Omental fat pad (tissue), 4 donors: ENCODE results near the gene FANCI. TPM values are rescaled to one million over a fixed set of nuclear protein-coding genes. Genes with fewer than 3 reads are reported as not detected.
"Not testable (repeated sequence)": the region's sequence is repeated elsewhere in the genome, so short reads cannot be mapped to it uniquely, and the experiment has no call there.

Source experiments
- ATAC-seq: fragments of 150-250 bp; one replicate; pipeline ENCODE4 v1.9.1; 2016; ENCODE audit warnings: mild to moderate bottlenecking, moderate library complexity; ENCODE audit not compliant: low FRiP score
- DNase-seq: peaks from one replicate; pipeline ENCODE4 v3.0.0-alpha.2; 2019; ENCODE audit warnings: low spot score
- CTCF ChIP-seq, 3 donors: fragments of 450-650 bp; IDR thresholded peaks; one replicate each; pipeline ENCODE4 v1.5.1; 2016 to 2017; ENCODE audit warnings: antibody characterized with exemption in 3 of 3, mild to moderate bottlenecking in 3 of 3, moderate library complexity in 2 of 3
- total RNA-seq, 4 donors: library from RNA; depleted of rRNA; stranded (reverse); fragments of >200 nt; gene quantifications; one replicate each; pipeline ENCODE4 v1.1.0, GENCODE V29; 2016

Gene FANCI
- total RNA-seq, 4 donors from 2014 or later: 3.3 to 6.6 (median 4.2) TPM

- ATAC-seq: no peak
- TF ChIP-seq CTCF (IDR thresholded peaks at IDR 0.05): no peak
- no peak for DNase-seq
Observed at GRCh38 chr15:89221543-89221942, 22.2 kb upstream of the FANCI start, which contains the start of gene RLBP1. Gene RLBP1, minus strand, starts transcription at chr15:89221579. Its CDS starts 2,604 bp downstream, at chr15:89218975.

GRCh38 chr15:89225588-89225987 lies 18.2 kb upstream of the FANCI start:
- ATAC-seq (no peak), DNase-seq (no peak)
- TF ChIP-seq CTCF (IDR thresholded peaks at IDR 0.05): no peak

GRCh38 chr15:89226359-89227221 lies 17.2 kb upstream of the FANCI start:
- DNase-seq (no peak), ATAC-seq (no peak)
- TF ChIP-seq CTCF (IDR thresholded peaks at IDR 0.05): no peak

GRCh38 chr15:89227425-89227824 lies 16.4 kb upstream of the FANCI start:
- no peak for TF ChIP-seq CTCF (IDR thresholded peaks at IDR 0.05)
- no peak for DNase-seq

GRCh38 chr15:89230277-89230676 lies 13.5 kb upstream of the FANCI start:
- ATAC-seq: no peak
- DNase-seq: no peak
- no peak for TF ChIP-seq CTCF (IDR thresholded peaks at IDR 0.05)

More at GRCh38 chr15:89227425-89227824, 16.4 kb upstream of the FANCI start:
- no peak for ATAC-seq

GRCh38 chr15:89231832-89232231 lies 11.9 kb upstream of the FANCI start:
- ATAC-seq (no peak), DNase-seq (no peak)
- no peak for TF ChIP-seq CTCF (IDR thresholded peaks at IDR 0.05)

- not testable (repeated sequence) for ATAC-seq, DNase-seq
Observed at GRCh38 chr15:89239883-89240810, 3.6 kb upstream of the FANCI start.
